GM19395 (cell line): ENCODE data around the gene TMEM222.
"Not testable (repeated sequence)": the region's sequence is repeated elsewhere in the genome, so short reads cannot be mapped to it uniquely, and the experiment has no call there.

Experiments
- ATAC-seq: cut with Tn5 transposase; IDR thresholded peaks from one replicate; pipeline ENCODE4 v1.9.1; 2021; ENCODE audit warnings: mild to moderate bottlenecking, moderate library complexity; ENCODE audit not compliant: unreplicated experiment

The TMEM222 gene

GRCh38 chr1:27377760-27378495 lies 56.0 kb downstream of the TMEM222 start:
- ATAC-seq, result no peak

DNA sequence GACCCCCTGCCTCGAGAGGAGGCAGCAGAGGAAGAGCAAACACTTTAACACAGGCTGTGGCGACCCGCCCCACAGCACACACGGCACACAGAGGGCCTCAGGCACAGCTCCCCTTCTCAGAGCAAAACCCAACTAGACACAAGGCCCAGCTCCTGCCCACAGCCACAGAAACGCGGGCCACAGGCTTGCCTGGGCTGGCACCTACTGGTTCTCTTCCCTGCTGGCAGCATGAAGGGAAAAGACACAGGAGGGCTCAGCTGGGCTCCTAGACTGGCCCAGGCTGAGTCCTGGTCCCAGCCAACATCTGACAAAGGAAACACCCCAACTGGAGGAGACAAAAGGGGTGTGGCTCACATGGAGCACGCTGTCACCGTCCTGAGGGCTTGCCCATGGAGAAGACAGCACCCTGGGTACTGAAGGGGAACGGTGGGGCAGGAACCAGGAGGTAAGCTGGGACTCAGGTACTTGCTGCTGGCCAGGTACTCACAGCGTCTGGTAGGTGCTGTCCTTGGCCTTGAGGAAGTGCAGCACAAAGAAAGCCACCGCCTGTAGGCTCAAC lies 57.7 kb downstream of the TMEM222 start:
- ATAC-seq, result no peak

DNA sequence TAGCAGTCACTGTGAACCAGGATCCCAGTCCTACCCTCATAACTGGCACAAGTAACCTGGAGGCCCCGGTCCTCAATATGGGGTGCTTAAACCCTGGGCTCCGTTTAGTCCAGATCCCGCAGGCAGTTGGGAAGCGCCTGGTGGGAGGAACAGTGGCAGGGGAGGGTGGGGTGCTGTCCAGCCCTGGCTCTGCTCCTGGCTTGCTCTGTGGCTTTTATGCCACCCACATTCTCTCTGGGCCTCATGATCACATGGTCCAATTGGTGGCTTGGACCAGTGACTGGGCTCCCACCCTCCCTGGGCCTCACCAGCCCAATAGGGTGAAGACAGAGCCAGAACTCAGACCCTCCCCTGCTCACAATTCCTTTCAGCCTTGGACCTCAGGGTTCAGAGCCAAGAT lies 58.3 kb downstream of the TMEM222 start:
- ATAC-seq, result no peak

DNA sequence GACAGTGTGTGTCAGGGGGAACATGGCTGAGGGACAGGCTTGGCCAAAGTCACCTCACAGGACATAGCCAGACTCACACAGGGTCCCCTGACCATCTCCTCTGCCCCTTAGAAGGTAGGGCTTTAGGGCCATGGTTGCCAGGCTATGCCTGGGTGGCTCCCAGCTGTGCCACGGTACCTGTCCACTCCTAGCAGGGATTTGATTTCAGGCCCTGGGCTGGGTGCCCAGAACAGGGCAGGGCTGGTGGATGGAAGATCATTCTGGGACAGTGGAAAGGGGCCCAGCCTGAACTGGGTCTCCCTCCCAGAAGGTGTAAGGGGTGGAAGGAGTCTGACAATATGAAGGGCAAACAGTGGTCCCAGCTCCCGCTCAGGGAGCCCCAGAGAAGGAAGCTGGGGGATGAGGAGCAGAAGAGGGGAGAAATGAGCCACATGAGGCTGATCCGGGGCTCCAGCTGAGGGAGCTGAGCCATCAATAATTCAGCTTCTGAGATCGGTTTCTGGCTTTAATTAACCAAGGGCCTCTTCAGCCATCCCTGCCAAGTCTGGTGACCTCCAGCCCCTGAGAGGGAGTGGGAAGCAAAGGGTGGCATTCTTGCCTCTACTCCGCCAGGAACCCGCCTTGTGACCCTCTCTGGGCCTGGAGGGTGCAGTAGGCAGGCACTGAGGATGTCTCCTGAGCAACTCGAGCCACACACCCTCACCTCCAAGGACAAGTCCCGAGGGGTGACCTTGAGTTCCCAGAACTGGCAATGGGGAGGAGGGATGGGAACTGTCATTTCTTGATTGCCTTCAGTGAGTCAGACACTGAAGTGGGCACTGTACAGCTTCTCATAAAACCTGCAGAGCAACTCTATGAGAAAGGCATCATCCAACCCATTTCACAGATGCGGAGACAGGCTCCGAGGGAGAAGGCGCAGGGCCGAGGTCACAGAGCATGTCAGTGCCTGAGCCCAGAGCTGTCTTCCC lies 59.1 kb downstream of the TMEM222 start:
- no peak for ATAC-seq

DNA sequence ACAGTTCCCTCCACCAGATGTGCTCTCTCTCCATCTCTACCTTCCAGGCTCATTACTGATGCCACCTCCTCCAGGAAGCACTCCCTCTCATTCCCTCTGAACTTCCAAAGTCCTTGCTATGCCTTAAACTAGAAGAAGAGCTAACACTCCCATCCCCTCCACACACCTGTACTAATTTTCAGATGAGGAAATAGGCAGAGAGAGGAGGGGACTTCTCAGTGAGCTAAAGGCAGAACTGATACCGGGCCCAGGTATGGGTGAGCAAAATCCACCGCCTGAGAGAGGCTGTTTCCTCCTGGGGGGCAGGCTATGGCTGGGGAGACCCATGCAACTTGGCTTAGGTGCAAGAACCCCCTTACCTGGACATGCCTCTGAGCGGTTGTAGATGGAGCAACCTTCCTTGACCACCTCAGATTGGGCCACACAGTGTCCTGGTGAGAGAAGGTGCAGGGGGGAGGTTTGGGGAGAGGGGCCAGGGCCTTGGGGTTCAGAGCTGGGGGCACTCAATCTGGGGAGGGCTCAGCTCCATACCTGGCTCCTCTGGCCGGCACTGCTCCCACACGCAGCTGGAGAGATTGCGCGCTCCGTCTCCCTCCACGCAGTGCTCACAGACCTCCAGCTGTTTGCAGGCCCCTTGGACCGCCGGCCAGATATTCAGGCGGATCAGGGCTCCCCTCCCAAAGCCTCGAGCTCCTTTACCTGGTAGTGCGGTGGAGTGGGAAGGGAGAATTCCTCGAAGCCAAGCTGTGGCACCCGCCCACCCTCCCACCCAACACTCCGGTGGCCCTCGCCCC lies 60.2 kb downstream of the TMEM222 start:
- no peak for ATAC-seq

- ATAC-seq, result no peak
These were observed 61.2 kb downstream of the TMEM222 start, which contains the start of gene CD164L2 for GRCh38 chr1:27383039-27383605. Gene CD164L2 (minus strand): TSS chr1:27383333. CDS start chr1:27383239, 94 bp downstream.

DNA sequence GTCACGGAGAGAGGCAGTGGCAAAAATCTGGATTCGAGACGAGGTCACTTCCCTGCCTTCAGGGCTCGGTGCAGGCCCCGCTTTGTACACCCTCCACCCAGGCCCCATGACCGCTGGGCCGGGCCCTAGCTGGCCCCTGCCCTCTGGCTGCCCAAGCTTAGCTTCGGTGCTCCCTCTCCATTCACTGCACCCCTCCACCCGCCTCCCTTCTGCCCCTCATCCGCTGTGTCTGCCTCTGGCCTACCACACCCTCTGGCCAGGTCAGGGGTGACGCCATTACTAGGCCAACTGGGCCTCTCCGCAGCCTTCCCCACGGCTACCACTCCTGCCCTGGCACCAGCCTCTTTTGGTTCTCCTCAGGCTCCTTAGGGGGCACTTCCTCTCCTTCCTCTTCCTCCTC lies 61.7 kb downstream of the TMEM222 start:
- ATAC-seq, result no peak

GRCh38 chr1:27384797-27385196 lies 62.8 kb downstream of the TMEM222 start:
- not testable (repeated sequence) for ATAC-seq
